Activated T-cell treated with anti-CD3 and anti-CD28 coated beads for 1 hour (primary cell): Measurements from ENCODE around the gene ACKR2.
A peak's percentile ranks its signal among the peaks of the same experiment; 100 is the strongest.

ENCODE experiments used
- DNase-seq: peaks from one replicate; pipeline ENCODE4 v3.0.0-alpha.2; 2020; ENCODE audit warnings: low read depth

The ACKR2 gene, protein sequence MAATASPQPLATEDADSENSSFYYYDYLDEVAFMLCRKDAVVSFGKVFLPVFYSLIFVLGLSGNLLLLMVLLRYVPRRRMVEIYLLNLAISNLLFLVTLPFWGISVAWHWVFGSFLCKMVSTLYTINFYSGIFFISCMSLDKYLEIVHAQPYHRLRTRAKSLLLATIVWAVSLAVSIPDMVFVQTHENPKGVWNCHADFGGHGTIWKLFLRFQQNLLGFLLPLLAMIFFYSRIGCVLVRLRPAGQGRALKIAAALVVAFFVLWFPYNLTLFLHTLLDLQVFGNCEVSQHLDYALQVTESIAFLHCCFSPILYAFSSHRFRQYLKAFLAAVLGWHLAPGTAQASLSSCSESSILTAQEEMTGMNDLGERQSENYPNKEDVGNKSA

DNA sequence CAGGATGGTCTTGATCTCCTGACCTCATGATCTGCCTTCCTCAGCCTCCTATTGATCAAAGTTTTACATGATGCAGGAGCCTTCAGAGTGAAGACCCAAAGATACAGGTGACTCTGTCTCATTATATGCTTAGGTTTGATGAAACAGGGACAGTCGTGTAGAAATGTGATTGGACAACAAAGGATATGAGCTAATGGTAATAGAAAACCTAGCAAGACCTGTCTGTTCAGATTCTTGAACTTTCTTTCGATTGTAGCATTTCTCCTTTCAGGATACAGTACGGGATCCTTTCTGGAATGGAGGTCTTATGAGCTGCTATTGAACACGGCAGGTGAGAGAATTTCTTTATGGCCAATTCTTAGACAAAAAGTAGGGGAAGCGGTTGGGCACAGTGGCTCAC is at the start of gene ACKR2:
TSS of gene ACKR2 (plus strand) at position 244 of the 400 bp plus-strand sequence. CDS start 55,058 bp downstream, outside the sequence.
- DNase-seq: no peak

- no peak for DNase-seq
Observed at GRCh38 chr3:42762046-42762724, 47.1 kb upstream of the ACKR2 start.

DNA sequence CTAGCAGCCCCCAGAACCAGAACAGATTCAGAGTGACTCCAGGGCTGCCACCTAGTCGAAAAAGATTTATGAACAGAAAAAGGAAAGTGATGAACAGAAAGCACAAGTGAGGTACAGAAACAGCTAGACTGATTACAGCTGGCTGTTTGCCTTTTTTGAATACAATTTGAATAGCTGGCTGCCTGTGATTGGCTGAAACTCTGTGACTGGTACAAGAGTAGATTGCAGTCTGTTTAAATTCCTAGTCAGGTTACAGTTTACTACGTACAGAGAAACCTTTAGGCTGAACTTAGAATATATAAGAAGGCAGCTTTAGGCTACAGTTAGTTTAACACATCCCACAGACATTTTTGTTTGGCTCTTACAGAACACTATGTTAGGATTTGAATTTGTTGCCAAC is 46.2 kb upstream of the ACKR2 start:
- DNase-seq: no peak

- DNase-seq: no peak
Observed at GRCh38 chr3:42764115-42764514, 45.1 kb upstream of the ACKR2 start.

GRCh38 chr3:42764561-42765295 is 44.5 kb upstream of the ACKR2 start:
- DNase-seq: no peak

- DNase-seq: no peak
Observed at GRCh38 chr3:42769477-42770131, 39.6 kb upstream of the ACKR2 start.

GRCh38 chr3:42771271-42771670 is 38.0 kb upstream of the ACKR2 start:
- DNase-seq: no peak

DNA sequence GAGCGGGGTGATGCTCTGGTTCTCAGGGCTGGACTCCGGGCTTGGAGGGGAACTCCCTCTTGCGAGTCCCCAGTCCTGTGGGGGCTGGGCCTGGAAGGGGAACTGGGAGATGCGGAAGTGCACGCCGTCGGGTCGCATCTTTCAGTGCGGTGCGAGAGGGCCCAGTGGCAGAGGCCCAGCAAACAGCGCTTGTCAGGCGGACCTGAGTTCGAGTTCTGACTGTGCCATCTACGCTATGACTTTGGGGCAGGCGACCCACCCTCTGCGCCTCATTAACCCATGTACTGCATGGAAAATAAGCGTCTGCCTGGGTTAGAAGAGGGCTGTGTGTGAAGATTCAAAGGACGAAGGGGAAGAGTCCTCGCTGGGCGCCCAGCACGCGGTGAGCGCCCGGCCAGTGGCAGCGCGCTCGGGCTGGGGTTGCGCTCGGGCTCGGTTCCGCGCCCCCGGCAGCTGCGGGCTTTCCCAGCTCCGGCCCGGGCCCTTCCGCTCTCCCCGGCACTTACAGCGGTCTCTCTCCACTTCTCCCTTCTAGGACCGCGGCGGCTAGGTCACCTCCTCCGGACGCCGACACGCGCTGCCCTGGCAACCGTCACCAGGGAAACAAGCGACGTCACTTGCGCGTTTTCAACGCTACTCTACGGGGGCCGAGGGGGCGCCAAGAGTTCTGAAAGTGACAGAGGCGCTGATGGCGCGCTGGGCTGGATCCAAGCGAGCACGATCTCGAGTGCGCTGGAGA is 36.4 kb upstream of the ACKR2 start, which contains the start of gene CCDC13:
TSS of gene CCDC13 (minus strand) at position 584 of the 739 bp plus-strand sequence. CDS start 14,908 bp downstream, outside the sequence.
- peak; percentile 80 for DNase-seq

DNA sequence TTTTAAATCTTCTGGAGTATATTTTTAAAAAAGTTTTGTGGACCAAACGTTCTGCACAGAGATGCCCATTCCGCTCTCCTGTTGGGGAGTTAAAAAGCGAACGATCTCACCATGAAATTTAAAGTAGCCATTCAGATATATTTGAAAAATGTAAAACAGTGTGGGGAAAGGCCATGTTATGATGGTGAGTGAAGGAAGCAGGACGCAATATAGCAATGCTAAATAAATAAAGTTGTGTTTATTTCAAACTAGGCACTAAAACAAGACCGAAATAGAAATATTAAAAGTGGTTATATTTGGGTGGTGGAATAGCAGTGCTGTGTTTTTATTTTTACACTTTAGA is 35.9 kb upstream of the ACKR2 start:
- no peak for DNase-seq

DNA sequence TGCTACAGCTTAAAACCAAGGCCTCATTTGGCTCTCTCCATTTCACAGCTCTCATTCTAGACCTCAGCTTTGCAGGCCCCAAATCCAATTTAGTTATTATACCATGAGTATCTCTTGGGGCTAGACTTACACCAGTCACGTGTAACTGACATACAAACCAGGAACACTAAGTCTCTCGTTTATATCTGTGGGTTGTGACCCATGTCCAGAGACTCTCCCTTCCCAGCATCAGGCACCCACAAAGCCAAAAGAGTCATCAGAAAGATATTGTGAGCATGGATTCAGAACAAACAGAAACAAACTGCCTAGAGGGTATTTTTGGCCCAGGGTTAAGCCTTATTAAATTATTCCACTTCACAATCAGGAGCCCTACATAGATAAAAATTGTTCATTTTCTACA is 30.6 kb upstream of the ACKR2 start:
- DNase-seq: no peak

- DNase-seq: no peak
Observed at GRCh38 chr3:42780398-42780797, 28.8 kb upstream of the ACKR2 start.

- DNase-seq: no peak
Observed at GRCh38 chr3:42780892-42781700, 28.1 kb upstream of the ACKR2 start.

DNA sequence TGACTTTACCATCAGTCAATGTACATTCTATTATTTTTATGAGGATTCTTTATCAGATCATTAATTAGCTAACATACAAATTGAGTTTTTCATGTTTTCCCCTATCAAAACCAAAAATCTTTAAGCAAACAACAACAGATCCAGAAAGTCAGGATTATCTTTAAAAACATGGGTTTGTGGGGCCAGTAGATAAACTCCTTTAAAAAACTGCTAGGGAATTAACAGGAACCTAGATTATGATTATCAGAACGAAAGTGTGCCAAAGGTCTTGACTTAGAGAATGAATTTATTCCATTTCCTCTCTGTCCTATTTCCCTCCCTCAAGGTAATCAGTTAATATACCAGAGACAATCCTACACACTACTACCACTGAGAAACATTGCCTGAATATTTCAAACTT is 23.0 kb upstream of the ACKR2 start:
- no peak for DNase-seq

- no peak for DNase-seq
Observed at GRCh38 chr3:42786631-42787030, 22.6 kb upstream of the ACKR2 start.

DNA sequence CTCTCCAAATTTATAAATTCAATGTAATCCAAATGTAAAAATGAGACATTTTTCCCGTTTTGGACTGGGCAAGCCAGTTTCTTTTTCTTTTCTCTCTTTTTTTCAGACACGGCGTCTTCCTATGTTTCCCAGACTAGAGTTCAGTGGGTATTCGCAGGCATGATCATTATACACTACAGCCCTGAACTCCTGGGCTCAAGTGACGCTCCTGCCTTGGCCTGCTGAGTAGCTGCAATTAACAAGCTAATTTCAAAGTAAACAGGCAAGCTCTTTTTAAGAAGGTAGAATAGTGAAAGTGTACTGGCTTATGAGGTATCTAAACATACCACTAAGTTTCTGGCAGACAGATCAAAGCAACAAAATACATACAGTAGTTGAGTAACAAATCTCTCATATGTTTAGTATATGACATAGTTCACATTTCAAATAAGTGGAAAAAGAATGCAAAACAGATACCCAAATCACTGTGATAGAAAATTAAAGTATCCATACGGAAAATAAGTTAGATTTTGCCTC is 18.5 kb upstream of the ACKR2 start:
- DNase-seq: no peak

DNA sequence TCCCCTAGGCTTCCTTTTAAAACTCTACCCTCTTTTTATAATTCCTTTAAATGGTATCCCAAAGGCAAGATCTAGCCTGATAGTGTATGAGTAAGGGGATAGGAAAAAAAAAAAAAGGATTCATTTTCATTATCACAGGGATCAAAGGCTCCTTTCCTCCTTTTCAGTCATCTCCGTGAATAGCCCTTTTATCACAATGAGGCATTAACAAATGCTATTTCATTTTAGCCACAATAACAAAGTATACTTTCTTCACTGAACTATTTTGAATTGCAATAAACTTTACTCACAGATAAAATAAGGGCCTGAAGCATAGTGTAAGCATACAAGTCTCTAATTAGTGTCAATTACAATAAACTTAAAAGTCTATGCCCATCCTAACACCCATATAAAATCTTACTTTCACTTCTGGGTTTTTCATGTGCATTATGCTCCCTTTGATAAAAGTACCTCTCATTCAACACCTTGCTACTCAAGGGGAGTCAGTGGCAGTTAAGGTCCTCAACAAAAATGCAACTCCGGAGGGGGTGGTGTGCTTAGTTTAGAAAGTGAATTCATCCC is 13.5 kb upstream of the ACKR2 start:
- no peak for DNase-seq

DNA sequence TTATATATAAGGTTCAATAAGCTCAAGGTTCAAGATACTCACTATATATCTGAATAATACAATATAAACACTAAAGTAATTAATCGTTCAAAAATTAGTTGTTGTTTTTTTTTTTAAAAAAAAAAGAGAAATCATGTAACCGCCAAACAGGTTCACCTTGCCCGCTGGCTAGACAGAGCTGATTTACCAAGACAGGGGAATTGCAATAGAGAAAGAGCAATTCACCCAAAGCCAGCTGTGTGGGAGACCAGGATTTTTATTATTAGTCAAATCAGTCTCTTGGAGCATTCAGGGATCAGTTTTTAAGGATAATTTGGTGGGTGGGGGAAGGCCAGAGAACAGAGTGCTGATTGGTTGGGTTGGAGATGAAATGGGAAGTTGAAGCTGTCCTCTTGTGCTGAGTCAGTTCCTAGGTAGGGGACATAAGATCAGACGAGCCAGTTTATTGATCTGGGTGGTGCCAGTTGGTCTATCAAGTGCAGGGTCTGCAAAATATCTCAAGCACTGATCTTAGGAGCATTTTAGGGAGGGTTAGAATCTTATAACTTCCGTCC is 12.8 kb upstream of the ACKR2 start:
- DNase-seq: no peak

DNA sequence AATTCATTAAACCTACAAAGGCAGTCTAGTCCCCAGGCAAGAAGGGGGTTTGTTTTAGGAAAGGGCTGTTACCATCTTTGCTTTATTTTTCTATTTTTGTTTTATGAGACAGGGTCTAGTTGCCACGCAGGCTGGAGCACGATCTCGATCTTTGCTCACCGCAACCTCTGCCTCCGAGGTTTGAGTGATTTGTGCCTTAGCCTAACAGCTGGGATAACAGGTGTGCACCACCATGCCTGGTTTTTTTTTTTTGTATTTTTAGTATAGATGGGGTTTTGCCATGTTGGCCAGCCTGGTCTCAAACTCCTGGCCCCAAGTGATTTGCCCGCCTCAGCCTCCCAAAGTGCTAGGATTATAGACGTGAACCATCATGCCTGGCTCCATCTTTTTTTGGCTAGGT is 9.9 kb upstream of the ACKR2 start:
- DNase-seq: no peak

DNA sequence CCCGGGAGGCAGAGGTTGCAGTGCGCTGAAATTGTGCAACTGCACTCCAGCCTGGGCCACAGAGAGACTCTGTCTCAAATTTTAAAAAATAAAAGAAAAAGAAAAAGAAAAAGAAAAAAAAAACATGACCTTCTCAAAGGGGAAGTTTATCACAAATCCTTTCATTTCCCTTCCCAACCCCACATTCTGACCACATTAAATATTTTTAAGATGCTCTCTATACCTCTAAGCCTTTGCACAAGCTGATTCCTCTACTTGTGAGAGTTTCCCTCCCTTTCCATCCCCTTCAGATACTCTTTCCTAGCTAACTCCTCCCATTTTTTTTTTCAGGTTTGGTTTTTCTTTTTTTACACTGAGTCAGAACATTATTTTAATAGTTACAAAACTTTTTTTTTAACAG is 9.0 kb upstream of the ACKR2 start:
- DNase-seq: no peak

DNA sequence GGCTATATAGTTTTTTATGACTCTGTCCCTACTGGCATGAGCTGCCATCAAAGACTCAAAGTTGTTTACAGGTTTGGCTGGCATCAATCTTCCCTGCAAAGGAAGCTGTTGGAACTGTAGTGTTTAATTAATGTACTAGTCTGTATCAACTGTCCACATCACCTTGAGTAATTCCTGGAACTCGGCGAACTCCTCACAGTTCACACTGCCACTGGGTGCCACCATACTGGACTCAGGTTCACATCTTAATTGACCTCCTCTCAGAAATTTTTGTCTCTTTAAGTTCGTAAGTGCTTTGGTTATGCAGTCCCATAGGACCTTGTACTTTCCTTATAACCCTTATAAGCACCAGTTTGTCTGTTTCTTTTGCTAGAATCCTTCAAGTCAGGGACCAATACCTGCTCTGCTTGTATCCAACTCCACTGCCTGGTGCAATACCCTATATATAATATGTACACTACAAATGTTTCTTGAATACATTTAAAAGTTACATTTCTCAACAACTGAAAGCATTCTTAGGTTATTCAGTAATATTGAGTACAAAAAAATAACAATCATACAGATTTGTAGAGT is 8.1 kb upstream of the ACKR2 start:
- DNase-seq: no peak
